CD4-positive, alpha-beta T cell treated with Interleukin-1 beta for 1 hour (primary cell): Measurements from ENCODE around the gene LKAAEAR1.

Source experiments
- DNase-seq, 2 donors: peaks; one replicate each; pipeline ENCODE4 v3.0.0-alpha.2; 2020 to 2022

Gene LKAAEAR1

DNA sequence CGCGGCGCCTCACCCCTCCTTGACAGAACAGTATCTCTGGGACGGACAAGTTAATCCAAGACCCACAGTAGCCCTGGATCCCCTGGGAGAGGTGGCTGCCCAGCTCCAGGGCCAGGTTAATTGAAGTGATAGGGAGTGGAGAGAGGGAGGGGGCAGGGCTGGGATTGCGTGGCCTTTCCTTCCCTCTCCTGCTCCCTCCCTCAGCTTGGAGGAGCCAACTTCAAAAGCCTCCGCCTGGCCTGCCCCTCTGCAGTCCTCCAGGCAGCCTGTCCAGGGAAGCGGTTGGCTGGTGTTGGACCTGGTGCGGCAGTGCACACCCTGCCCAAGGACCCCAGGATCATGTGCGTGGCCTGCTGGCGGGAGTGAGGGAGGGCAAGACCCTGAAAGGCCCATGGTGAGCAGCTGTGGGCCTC lies 48.3 kb downstream of the LKAAEAR1 start, which contains the start of gene C20orf204:
Gene C20orf204, plus strand, starts transcription at position 250 of the 413 bp plus-strand sequence. Its CDS starts 142 bp downstream, at position 392.
- no peak for DNase-seq

DNA sequence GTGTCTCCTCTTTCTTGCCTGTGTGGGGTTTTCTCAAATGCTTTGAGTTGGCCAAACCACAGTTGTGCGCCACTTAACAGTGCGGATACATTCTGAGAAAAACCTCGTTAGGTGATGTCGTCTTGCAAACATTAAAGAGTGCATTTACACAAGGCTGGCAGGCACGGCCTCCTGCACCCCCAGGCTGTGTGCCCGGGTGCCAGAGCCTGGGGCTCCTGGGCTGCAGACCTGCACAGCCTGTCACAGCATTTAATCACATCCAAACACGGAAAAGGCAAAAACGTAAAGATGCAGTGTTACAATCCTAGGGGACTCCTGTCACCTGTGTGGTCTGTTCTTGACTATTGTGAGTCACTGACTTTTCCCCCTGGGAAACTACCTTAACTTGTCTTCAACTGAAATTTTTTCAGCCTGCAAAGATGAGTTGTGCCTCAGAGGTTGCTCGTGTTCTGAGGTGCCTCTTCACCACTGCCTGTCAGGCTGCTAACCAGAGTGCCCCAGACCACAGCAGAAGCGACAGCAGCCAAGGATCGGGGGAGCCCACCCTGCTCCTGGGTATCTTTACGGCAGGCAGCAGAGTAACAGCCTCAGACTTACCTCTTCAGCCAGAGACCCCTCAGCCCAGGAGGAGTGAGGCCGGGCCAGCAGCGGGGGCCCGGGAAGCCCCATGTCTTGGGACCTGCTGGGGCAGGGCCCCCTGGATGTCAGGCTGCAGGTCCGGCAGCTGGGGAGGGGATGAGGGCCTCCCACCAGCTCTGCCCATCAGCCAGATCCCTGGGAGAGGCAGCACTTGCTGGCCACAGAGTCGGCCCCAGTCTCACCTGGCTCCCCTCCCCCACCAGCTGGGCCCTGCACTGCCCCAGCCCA lies 48.9 kb downstream of the LKAAEAR1 start:
- peak in 1 of 2 donors; percentile 36 for DNase-seq

DNA sequence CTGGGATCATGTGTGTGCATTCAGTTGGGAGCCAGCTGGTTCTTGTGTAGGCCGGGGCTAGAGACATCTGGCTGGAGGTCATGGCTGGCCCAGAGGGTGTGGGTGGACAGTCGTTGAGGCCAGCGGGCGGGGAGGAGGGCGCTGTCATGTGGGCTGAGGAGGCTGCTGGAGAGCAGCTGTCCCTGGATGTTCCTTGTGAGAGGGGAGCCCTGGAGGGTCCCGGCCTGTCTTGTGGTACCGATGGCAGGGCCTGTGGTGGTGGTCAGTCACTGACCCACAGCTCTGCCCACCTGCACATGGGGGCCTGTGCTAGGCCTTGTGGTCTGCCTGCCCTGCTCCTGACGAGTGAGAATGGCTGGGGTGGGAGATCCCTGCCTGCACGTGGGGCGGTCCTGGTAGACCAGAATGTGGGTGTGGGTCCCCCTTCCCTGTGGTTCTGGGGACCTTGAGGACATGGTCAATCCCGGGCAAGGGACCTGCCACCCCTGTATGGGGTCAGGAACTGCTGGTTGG lies 50.2 kb downstream of the LKAAEAR1 start:
- DNase-seq = no peak
